GM18507 (cell line): ENCODE measurements around the gene FBXO31.
"Not testable (repeated sequence)": the region's sequence is repeated elsewhere in the genome, so short reads cannot be mapped to it uniquely, and the experiment has no call there.

ENCODE experiments used
- DNase-seq: peaks from one replicate; pipeline ENCODE4 v3.0.0; 2011; ENCODE audit warnings: low read depth; ENCODE audit not compliant: insufficient read length; ENCODE audit errors: extremely low spot score
- FAIRE-seq: peaks from 2 replicates; lab custom pipeline; 2011; peaks lifted over from hg19 to GRCh38; lab: Jason Lieb, UNC

FBXO31 gene

DNA sequence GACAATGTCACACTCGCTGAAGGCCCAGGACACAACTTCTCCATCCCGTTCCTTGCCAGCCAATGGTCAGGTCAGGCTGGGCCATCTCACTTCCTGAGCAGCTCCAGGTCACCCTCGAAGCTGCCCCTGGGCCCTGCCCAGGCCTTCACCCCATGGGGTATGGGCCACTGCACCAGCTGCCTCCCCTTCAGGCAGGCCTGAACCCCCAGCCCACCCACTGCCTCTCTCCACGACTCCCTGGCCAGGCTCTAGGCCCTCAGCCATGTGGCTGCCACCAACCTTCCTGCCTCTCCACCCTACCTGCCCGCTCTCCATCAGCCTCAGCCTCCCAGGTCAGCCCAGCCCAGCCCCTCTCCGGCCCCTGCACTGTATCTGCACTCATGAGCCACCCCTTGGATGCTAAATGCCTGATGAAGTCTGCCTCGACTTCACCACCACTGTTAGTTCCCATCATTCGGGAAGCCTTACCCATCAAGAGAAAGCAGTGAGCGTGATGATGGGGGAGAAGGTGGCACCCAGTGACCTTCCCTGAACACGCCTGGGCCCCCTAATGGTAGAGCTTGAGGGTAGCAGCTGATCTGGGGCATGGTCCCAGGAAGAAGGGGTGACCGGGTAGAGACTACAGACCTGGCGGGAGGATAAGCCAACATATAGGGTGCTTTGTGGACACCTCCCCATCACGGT, 35.5 kb downstream of the FBXO31 start:
- FAIRE-seq, result no peak
- no peak for DNase-seq

DNA sequence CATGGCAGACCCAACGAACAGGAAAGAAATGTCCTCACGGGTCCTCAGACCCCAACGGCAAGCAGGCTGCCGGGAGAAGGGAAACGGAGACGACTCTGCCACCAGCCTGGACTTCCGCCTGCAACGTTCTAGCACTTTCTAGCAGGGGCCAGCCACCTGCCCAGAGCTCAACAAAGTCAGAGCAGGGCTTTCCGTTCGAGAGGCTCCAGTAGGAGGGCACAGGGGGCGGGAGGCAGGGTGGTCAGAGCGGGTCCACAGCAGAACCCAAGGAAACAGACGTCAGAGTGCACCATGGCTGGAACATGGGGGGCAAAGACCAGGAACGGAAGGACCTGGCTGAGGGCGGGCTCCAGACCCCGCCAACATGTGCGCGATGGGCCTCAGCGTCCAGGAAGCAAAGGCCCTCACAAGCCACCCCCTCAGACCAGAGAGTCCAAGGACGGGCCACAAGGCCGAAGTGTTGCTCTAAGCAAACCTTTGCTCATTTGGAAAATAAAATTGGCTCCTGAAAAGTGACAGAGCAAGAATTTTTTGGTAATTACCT, 37.0 kb downstream of the FBXO31 start:
- FAIRE-seq (no peak), DNase-seq (no peak)

DNA sequence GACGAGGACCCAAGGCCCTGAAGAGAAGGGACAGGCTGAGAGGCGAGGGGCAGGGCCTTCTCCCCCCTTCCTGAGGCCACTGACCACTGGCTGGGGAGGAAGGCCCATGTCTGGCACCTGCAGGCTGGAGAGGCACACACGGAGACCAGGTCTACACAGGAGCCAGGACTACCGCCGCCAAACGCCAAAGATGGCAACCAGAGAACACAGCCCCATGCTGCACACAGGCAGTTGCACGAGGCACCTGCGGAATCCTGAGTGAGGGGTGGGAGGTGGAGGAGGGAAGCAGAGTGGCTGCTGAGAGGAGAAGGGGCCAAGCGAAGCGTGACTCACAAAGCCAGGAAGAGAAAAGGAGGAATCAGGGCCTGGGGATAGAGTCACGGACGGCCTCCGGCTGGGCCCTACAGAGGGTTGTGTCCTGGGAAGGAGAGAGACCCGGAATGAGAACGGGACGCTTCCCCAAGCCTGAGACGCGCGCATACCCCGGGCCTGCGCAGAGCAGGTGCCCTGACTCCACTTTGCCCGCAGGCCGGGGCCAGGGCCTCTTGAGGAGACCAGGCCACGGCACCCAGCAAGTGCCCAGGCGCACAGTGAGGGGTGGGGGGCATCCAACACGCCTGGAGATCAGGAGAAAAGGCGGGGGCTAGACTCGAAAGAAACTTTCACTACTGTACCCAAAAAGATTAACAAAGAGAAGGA, 37.7 kb downstream of the FBXO31 start:
- FAIRE-seq (no peak), DNase-seq (no peak)

DNA sequence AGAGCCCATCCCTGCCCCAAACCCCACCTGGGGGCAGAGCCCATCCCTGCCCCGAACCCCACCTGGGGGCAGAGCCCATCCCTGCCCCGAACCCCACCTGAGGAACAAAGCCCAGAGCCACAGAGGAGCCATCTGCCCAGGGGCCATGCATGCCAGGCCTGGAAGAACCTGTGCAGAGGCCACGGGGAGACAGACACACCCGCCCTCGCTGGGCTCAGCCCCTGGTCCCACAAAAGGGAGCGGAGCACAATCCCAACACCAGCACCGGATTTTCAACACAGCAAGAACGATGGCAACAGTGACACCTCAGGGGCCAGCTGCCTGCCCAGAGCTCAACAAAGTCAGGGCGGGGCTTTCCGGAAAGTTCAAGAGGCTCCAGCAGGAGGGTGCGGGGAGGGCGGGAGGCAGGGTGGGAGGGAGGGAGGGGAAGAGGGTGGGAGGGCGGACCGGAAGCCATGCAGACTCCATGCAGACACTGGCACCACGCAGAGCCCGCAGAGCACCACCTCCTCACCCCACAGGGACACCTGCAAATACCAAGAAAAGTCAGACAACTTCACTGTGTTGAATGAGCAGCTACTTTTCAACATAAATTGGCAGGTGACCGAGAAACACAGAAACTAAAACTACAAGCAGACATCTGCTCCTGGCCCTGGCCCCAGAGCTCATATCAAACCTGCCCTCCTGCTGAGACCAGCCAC, 38.5 kb downstream of the FBXO31 start:
- FAIRE-seq (no peak), DNase-seq (no peak)

DNA sequence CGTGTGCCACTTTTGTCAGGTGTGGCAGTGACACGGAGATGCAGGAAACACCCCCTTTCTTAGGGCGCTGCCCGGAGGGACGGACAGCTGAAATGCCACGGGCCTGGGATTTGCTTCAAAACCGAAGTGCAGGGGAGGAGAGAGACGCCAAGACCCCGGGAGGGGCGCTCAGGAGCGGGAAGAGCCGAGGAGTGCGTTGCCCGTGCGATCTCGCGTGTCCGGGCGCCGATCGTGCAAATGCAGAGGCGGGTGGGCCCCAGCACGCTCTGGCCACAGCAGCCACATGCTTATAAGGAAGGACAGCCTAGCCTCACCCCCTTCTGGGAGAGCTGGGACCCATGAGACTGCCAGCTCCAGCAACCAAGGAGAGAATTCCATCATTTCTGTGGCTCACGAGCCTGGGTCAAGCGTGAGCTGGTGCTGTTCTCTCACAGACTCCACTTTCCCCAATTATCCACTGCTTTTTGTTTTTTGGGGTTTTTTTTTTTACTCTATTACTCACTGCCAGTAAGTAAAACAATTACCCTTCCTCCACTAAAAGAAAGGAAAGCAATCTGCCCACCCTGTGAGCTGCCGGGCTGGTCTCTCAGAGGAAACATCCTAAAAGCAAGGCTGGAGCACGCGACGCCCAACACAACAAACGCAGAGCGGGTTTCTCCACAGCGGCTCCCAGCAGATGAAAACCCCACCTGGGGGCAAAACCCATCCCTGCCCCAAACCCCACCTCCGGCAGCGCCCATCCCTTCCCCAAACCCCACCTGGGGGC, 39.2 kb downstream of the FBXO31 start:
- no peak for DNase-seq
- no peak for FAIRE-seq

DNA sequence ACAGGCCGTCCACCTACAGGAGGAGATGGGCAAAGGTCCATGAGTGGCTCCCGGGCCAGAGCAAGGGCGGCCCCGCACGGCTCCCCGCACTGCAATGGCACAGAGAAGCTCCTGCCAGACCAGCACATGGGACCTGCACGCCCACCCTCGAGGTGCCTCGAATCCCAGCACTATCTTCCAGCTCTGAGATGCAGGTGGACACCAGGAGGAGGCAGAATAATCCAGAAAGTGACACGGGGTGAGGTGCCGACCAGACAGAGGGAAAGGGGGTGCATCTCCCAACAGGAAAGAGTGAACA, 39.9 kb downstream of the FBXO31 start:
- no peak for FAIRE-seq

DNA sequence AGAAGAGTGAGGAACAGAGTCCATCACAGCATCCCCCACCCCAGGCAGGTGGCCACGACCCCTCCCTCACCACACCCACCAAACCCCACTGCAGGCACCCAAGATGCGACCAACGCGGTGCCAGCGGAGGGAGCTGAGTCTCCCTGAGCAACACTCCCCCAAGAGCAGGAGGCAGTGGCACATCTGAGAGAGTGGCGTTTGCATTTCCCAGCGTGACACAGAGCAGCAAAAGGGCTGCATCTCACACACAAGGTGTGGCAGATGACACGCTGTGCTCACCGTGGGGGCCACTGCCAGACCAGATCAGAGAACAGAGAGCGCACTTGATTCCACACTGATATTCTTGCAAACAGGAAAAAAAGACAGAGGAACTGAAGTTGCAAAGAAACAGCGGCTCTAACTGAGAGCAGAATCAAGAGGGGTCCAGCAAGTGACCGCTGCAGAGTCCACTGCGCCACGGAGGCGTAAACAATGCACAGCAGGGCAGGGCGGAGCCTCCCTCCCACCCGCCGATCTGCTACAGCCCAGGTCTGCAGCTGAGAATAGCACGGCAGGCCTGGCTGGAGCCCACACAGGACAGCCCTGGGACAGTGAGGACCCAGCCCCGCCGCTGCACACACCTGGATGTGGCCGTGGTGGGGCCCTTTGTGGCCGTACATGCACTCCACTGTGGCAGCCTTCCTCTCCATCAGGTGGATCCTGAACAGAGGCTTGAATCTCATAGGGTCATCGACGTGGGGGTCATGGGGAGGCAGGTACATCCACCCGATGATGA, 40.4 kb downstream of the FBXO31 start:
- FAIRE-seq, result no peak
- DNase-seq, result no peak

More for the DNA sequence above, 39.9 kb downstream of the FBXO31 start:
- DNase-seq, result no peak

DNA sequence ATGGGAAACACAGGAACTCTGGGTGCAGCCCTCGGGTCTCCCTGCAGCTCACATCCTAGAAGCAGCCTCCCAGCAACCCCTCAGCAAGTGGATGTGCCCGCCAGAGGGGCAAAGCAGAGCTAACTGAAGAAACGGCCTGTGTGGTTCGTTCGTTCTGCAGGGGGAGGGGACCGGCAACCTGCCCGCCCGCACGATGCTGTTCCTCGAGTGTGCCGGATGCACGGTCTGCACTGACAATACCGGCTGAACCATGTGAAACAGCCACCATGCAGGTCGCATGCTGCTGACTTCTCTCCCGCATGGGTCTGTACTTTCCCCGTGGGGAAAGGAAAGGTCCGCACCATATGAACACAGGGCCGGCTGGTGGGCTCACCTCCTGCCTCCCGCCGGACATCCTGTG, 41.1 kb downstream of the FBXO31 start:
- FAIRE-seq, result no peak

DNA sequence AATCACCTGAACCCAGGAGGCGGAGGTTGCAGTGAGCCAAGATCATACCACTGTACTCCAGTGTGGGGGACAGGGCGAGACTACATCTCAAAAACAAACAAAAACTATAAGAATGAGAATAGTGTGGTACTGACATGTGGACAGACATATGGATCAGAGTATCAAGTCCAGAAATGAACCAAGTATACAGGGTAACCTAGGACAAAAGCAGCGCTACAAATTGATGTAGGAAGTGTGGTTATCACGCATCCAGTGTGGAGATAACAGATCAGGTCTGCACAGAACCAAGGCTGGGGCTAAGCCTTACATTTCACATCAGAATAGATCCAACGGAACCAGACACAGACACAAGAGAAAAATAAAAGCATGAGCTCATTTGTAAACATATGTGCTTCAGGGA, 43.4 kb downstream of the FBXO31 start:
- DNase-seq, result no peak
- FAIRE-seq, result no peak

More for the DNA sequence above, 41.1 kb downstream of the FBXO31 start:
- DNase-seq, result no peak

DNA sequence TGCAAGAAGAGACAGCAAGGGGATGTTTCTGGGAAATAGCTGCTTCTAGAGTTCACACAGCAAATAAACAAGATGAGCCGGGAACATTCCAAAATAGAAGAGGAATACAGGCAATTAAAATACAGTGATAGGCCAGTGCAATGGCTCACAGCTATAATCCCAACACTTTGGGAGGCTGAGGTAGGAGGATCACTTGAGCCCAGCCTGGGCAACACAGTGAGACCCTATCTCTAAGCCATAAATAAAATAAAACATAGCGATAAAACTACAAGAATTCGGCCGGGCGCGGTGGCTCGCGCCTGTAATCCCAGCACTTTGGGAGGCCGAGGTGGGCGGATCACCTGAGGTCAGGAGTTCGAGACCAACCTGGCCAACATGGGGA, 43.9 kb downstream of the FBXO31 start:
- FAIRE-seq, DNase-seq: not testable (repeated sequence)

DNA sequence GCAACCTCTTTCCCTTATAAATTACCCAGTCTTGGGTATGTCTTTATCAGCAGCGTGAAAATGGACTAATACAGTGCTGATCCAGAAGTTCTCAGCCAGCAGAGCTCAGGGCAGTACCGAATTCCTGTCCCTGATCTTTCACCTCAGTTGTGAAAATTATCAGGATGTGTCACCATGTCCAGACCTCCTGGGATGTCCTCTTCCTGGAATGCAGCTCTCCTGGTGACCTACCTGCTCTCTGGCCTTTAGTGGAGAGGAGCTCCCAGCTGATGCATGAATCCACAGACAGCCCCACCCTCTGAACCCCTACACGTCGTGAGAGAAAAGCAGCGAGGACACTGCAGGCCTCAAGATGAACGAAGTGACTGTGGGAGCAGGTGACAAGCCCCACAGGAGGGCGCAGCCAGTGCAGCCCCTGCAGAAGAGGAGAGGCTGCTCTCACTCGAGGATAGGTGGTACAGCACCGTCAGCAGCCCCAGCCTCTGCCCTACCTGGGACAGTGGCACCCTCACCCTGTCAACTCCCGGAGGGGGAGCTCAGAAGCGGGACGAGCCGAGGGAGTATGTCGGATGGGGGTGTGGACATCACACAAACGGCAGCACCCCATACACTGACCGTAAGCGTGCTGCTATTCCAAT, 44.4 kb downstream of the FBXO31 start:
- DNase-seq, result no peak
- no peak for FAIRE-seq

DNA sequence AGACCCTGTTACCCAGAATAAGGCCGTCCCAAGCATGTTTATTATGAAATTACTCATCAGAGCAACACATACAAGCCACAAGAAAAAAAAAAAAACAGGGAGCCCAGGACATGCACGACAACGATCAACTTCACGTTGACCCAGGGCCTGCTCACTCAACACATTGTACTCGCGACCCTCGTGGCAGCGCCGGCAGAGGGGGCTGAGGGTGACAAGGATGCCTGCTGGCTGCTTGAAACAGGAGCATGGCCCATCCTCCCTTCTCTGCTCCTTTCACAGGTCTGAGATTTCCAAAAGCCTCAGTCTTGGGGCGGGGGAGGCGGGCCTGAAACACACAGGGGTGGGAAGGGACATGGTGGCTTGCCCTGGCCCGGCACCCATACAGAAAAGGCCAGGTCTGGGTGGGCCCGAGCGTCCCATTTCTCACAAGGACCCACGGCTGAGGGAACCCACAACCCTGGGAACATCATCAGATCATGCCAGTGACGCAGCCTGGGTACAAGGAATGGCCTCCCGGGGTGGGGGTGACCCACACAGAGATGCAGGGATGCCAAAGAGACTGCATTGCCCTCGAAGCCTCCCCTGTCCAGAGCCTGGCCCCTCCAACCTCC, 45.3 kb downstream of the FBXO31 start:
- FAIRE-seq, result no peak
- DNase-seq, result no peak

DNA sequence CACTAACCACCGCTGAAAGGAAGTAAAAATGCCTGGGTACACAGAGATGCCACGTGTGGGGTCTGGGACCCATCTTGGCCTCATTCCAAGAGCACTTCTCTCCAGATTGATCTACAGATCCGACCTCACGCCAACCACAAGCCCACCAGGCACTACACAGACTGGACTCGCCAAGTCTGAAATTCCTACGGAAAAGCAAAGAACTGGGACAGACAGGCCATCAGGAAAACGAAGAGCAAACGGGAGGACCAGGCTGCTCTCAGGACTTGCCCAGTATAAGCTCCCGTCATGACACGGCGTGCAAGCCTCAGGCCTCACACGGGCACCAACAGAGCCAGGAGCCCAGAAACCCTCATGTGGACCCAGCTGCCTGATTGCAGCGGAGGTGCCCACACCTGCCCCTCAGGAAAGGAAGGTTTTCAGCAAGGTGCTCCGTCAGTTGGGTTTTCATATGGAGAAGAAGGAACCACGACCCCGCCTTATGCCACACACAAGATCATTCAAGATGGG, 46.3 kb downstream of the FBXO31 start:
- FAIRE-seq, result no peak

DNA sequence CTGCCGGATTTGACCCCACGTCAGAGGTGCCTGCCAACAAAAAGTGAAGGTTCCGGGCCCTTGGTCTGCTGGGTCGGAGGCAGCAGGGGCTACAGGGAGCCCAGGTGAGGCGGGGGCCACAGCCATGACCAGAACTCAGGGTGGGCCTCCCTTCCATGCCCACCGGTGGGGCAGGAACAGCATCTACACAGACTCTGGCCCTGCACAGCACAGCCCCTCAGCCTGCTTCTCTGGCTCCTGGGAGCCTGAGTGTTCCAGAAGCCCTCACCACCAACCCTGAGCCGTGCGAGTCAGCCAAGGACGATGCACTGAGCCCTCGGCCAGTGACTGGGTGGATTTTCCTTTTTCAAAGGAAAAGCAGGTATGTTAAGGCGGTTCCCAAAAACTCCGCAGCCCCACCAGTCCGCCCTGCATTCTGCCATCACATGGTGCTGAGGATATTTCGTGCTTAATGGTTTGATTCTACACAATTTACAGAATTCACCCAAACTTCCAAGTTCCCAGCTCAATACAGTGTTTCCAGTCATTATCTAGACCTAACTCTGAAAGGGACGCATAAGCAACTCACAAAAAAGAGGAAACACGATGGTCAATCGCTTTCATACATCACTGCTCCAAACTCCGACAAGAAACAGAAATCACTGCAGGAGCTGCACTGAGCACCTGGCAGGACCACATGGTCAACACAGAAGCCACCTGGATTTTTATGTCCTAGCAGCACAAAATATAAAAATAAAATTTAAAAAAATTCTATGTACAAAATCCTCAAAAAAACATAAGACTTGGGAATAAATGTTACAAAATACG, 46.9 kb downstream of the FBXO31 start:
- DNase-seq, result no peak
- no peak for FAIRE-seq

More for the DNA sequence above, 46.3 kb downstream of the FBXO31 start:
- DNase-seq, result no peak

DNA sequence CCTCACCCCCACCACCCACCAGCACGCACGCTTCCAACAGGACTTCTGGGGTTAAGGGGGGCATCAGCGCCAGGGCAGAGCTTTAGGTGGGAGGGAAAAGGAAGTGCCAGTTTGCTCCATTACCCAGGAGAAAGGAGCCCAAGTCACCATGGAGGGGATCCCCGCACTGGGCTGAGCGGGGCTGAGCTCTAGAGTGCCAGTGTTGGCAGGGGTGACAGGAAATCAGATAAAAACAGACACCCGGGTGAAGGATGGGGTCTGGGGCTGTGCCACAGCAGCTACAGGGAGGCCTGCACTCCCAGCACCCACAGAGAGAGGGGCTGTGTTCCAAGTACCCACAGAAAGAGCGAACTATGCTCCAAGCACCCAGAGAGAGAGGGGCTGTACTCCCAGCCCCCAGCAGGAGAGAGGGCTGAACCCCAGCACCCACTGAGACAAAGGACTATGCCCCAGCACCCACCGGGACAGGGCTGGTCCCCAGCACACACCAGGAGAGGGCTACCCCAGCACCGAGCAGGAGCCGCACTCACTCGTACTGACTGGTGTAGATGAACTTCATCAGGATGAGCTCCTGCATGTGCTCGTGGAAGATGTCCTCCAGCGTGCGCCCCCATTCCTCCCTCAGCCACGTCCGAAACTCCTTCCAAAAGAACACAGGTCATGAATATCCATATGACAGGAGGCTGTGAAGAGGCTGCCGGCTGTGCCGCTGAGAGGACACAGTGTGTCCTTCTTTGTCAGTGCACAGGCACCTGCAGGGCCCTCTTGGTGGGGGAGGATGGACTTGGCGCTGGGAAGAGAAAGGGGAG, 47.7 kb downstream of the FBXO31 start:
- DNase-seq (no peak), FAIRE-seq (no peak)
